DND-41 (cell line): Measurements from ENCODE around the gene KCNIP1.

Experiments
- EZH2 ChIP-seq: IDR thresholded peaks from 3 replicates; pipeline ENCODE4 v1.6.1; 2012; ENCODE audit warnings: borderline replicate concordance, low read depth, mild to moderate bottlenecking, moderate library complexity, low read length, inconsistent platforms; ENCODE audit not compliant: severe bottlenecking
- TF ChIP-seq, protein P1 (sequence below): IDR thresholded peaks from 2 replicates; pipeline ENCODE4 v1.5.1; 2012; ENCODE audit warnings: borderline replicate concordance, low read length, moderate library complexity, mild to moderate bottlenecking; ENCODE audit not compliant: poor library complexity, severe bottlenecking; ENCODE audit errors: extremely low read depth

- TF ChIP-seq, protein P1, sequence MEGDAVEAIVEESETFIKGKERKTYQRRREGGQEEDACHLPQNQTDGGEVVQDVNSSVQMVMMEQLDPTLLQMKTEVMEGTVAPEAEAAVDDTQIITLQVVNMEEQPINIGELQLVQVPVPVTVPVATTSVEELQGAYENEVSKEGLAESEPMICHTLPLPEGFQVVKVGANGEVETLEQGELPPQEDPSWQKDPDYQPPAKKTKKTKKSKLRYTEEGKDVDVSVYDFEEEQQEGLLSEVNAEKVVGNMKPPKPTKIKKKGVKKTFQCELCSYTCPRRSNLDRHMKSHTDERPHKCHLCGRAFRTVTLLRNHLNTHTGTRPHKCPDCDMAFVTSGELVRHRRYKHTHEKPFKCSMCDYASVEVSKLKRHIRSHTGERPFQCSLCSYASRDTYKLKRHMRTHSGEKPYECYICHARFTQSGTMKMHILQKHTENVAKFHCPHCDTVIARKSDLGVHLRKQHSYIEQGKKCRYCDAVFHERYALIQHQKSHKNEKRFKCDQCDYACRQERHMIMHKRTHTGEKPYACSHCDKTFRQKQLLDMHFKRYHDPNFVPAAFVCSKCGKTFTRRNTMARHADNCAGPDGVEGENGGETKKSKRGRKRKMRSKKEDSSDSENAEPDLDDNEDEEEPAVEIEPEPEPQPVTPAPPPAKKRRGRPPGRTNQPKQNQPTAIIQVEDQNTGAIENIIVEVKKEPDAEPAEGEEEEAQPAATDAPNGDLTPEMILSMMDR = no peak
- TF ChIP-seq EZH2 = no peak
These were observed 238.0 kb downstream of the KCNIP1 start for GRCh38 chr5:170741801-170742200.
